Renal cortex interstitium (tissue), 11 donors: Measurements from ENCODE around the gene OSBPL9. TPM values are rescaled to one million over a fixed set of nuclear protein-coding genes. Genes with fewer than 3 reads are reported as not detected.
"Not testable (repeated sequence)": the region's sequence is repeated elsewhere in the genome, so short reads cannot be mapped to it uniquely, and the experiment has no call there.

Source experiments
- DNase-seq, 11 donors: peaks; one replicate each; pipeline ENCODE4 v3.0.0-alpha.2; 2013; ENCODE audit warnings: low read depth in 9 of 11, low spot score in 4 of 11; ENCODE audit errors: extremely low read depth in 1 of 11
- polyA plus RNA-seq, 3 donors: library from polyadenylated mRNA; unstranded; fragments of 120-200 nt; gene quantifications; one replicate each; pipeline ENCODE4 v1.2.1, GENCODE V29; 2013; ENCODE audit not compliant: insufficient read length in 3 of 3

The OSBPL9 gene
- polyA plus RNA-seq, 3 donors, result 123 to 159 (median 134) TPM

- DNase-seq, result no peak
These were observed 32.9 kb upstream of the OSBPL9 start for GRCh38 chr1:51584021-51584420.

GRCh38 chr1:51592711-51593110 lies 24.2 kb upstream of the OSBPL9 start:
- no peak for DNase-seq

- DNase-seq, result no peak
These were observed 22.2 kb upstream of the OSBPL9 start for GRCh38 chr1:51594716-51595115.

GRCh38 chr1:51600529-51600928 lies 16.4 kb upstream of the OSBPL9 start:
- no peak for DNase-seq

GRCh38 chr1:51600965-51601364 lies 15.9 kb upstream of the OSBPL9 start:
- no peak for DNase-seq

- DNase-seq, result no peak
These were observed 10.8 kb upstream of the OSBPL9 start for GRCh38 chr1:51605961-51606723.

GRCh38 chr1:51607681-51608095 lies 9.2 kb upstream of the OSBPL9 start:
- DNase-seq, result no peak

GRCh38 chr1:51610104-51610503 lies 6.8 kb upstream of the OSBPL9 start:
- not testable (repeated sequence) for DNase-seq

- no peak for DNase-seq
These were observed 6.3 kb upstream of the OSBPL9 start for GRCh38 chr1:51610637-51611036.

GRCh38 chr1:51612447-51612961 lies 4.4 kb upstream of the OSBPL9 start:
- DNase-seq, result peak in 4 of 11 donors; percentile 18 to 31 (median 26)

- DNase-seq, result no peak
These were observed 1.1 kb upstream of the OSBPL9 start for GRCh38 chr1:51615780-51616291.

- DNase-seq, result no peak
These were observed 402 bp upstream of the OSBPL9 start for GRCh38 chr1:51616490-51616889.

- no peak for DNase-seq
These were observed 1.8 kb downstream of the OSBPL9 start for GRCh38 chr1:51618715-51619114.

GRCh38 chr1:51620470-51620869 lies 3.6 kb downstream of the OSBPL9 start:
- DNase-seq, result no peak

- DNase-seq, result no peak
These were observed 4.3 kb downstream of the OSBPL9 start for GRCh38 chr1:51621161-51621560.

GRCh38 chr1:51621841-51622454 lies 5.1 kb downstream of the OSBPL9 start:
- no peak for DNase-seq

- peak in 1 of 11 donors; percentile 7 for DNase-seq
These were observed 5.6 kb downstream of the OSBPL9 start for GRCh38 chr1:51622455-51622913.

- no peak for DNase-seq
These were observed 6.1 kb downstream of the OSBPL9 start for GRCh38 chr1:51623025-51623424.

- DNase-seq, result no peak
These were observed 6.6 kb downstream of the OSBPL9 start for GRCh38 chr1:51623450-51623849.

- no peak for DNase-seq
These were observed 8.0 kb downstream of the OSBPL9 start for GRCh38 chr1:51624855-51625254.
